ENCODE data around the gene WWOX. TPM values are rescaled to one million over a fixed set of nuclear protein-coding genes. Genes with fewer than 3 reads are reported as not detected.

Gene WWOX
- total RNA-seq, 6 donors from 2014 or later, result 18.7 to 167 (median 31.0) TPM

DNA sequence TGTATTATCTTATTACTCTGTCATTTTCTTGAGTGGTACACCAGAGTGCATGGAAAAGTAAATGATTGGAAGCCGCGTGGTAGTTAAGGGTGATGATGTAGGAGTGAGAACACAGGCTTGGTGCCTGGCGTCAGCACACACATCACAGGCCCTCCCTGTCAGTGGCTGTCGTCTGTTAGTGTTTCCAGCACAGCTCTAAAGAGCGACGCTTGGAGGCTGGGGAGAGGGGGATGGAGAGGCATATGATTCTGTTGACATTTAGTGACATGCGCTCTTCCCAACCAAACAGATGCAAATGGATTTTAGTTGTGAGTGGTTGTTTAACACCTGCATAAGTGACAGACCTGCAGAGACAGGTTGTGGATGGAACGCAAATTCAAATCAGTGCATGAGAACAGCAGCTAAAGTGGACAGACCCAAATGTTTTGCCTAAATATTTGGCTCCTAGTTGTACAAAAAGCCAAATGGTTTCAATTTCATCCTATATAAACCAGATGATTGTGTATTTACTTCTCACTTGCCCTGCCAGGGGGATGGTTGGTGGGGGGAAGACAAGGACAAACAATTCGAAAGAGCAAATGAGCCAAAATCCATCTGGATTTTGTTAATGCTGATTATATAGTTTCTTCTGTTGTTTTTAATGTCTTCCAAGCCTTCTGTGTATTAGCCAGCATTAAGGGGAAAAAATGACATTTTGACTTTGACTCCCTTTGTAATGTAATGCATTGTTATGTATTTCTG is 222.3 kb downstream of the WWOX start:
- Histone ChIP-seq H3K9me3 (no peaks in the 10 kb centered on the region), H3K36me3 (no peaks in the 10 kb centered on the region), H3K27ac (no peak overlapping the region), H3K27me3 (no peaks in the 10 kb centered on the region), H3K4me3 (no peak overlapping the region), H3K4me1 (no peaks in the 10 kb centered on the region)
- DNase-seq (no peak), ATAC-seq (ENCODE audit: low FRiP score in 2 of 2) (no peak)
- WGBS, 2 donors, result 83 to 88% methylated on average over 9 of the region's 9 CpGs
- no peak for TF ChIP-seq POLR2A (IDR thresholded peaks at IDR 0.05)
- no peak for TF ChIP-seq POLR2AphosphoS5 (IDR thresholded peaks at IDR 0.05)
- no peak for TF ChIP-seq EP300 (IDR thresholded peaks at IDR 0.05)
- TF ChIP-seq, protein P1, sequence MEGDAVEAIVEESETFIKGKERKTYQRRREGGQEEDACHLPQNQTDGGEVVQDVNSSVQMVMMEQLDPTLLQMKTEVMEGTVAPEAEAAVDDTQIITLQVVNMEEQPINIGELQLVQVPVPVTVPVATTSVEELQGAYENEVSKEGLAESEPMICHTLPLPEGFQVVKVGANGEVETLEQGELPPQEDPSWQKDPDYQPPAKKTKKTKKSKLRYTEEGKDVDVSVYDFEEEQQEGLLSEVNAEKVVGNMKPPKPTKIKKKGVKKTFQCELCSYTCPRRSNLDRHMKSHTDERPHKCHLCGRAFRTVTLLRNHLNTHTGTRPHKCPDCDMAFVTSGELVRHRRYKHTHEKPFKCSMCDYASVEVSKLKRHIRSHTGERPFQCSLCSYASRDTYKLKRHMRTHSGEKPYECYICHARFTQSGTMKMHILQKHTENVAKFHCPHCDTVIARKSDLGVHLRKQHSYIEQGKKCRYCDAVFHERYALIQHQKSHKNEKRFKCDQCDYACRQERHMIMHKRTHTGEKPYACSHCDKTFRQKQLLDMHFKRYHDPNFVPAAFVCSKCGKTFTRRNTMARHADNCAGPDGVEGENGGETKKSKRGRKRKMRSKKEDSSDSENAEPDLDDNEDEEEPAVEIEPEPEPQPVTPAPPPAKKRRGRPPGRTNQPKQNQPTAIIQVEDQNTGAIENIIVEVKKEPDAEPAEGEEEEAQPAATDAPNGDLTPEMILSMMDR (IDR thresholded peaks at IDR 0.05), result no peak

DNA sequence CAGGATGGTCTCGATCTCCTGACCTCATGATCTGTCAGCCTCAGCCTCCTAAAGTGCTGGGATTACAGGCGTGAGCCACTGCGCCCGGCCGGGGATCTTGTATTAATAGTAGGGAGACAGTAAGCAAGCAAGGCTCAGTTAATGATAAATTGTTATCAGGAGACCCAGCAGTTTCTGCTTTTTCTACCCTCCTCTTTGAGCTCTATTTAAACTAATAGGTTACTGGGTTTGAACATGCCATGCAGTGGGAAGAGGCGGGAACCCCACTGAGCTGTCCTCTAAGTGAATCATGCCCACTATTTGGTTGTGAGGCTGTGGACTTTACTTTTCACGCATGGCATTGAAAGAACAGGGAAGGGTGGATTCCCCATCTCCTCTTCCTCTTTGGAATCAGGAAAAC is 223.9 kb downstream of the WWOX start:
- Histone ChIP-seq H3K4me1 (no peaks in the 10 kb centered on the region), H3K27ac (no peak overlapping the region), H3K9me3 (no peaks in the 10 kb centered on the region), H3K27me3 (no peaks in the 10 kb centered on the region), H3K36me3 (no peaks in the 10 kb centered on the region), H3K4me3 (no peak overlapping the region)
- peak in 1 of 2 donors; percentile 19 for DNase-seq
- no peak for ATAC-seq (ENCODE audit: low FRiP score in 2 of 2)
- TF ChIP-seq POLR2AphosphoS5 (IDR thresholded peaks at IDR 0.05) (no peak), POLR2A (IDR thresholded peaks at IDR 0.05) (no peak), EP300 (IDR thresholded peaks at IDR 0.05) (no peak)
- TF ChIP-seq, protein P1 (IDR thresholded peaks at IDR 0.05), result no peak
- WGBS, 2 donors, result 77 to 94% methylated on average over 7 of the region's 7 CpGs

DNA sequence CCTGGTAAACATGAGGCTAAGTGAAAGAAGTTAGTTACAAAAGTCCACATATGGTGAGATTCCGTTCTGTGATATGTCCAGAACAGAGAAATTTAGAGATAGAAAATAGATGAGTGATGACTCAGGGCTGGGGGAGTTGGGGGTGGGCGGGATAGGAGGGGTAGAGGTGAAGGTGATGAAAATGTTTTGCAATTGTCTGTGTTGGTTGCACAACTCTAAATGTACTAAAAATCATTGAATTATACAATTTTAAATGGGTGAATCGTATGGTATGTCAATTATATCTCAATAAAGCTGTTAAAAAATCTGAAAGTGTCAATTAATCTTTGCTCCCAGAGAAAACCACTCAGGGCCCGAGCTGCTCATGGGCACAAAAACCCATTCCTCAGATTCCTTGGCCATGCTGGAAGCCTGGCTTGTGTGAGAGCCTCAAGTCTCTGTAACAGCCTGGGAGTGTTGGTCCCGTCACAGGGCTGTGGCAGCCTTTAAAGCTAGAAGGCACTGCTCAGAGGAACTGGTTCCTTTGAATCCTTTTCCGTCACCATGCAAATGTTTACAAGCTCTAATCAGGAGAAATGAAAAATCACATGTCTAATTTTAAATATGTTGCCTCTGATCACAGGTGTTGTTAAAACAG is 225.3 kb downstream of the WWOX start:
- 73 to 83% methylated on average over 5 to 6 of the region's 6 CpGs for WGBS, 2 donors
- H3K4me1 ChIP-seq, result no peaks in the 10 kb centered on the region
- no peaks in the 10 kb centered on the region for H3K27me3 ChIP-seq
- no peaks in the 10 kb centered on the region for H3K9me3 ChIP-seq
- DNase-seq, result no peak
- no peak overlapping the region for H3K27ac ChIP-seq
- no peak overlapping the region for H3K4me3 ChIP-seq
- no peaks in the 10 kb centered on the region for H3K36me3 ChIP-seq
- ATAC-seq (ENCODE audit: low FRiP score in 2 of 2), result no peak
- TF ChIP-seq EP300 (IDR thresholded peaks at IDR 0.05) (no peak), POLR2AphosphoS5 (IDR thresholded peaks at IDR 0.05) (no peak), POLR2A (IDR thresholded peaks at IDR 0.05) (no peak)
- TF ChIP-seq, protein P1 (IDR thresholded peaks at IDR 0.05), result no peak

DNA sequence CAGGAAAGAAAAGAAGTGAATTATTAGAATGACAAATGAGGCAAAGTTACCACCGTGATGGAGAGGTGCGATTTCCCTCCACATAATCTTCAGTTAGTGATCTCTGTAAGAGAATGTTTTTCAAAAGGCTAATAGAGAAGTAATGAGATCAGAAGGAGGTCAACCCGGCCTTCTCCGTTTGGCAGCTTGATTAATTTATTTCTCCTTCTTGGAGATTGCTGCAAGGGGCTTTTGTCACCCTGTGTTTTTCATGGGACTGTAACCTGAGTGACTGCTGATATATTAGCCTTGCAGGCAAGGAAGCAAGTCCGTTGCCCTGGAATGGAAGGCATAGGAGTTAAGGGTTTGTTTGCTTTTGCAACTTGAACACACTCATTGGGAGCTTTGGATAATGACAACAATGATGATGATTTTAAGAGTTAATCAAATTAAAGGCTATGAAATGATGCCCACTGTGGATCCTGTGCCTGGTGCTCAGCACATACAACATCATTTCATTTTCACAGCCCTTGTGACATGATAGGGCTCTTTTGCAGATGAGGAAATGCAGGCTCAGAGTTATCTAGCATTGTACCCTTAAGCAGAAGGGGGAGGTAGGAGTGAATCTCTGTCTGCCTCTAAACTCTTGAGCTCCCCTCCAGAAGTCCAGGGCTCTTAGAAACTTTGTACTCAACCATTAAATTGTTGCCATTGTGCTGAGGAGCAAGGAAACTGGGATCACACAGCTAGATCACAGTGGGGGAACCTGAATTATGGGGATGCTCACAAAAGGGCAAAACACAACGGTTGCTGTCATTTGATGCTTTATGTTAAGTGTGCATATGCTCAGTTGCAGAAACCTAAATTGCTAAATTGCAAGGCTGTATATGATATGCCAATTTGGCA is 226.3 kb downstream of the WWOX start:
- no peaks in the 10 kb centered on the region for H3K36me3 ChIP-seq
- TF ChIP-seq POLR2AphosphoS5 (IDR thresholded peaks at IDR 0.05) (no peak), POLR2A (IDR thresholded peaks at IDR 0.05) (no peak), EP300 (IDR thresholded peaks at IDR 0.05) (no peak)
- TF ChIP-seq, protein P1 (IDR thresholded peaks at IDR 0.05), result no peak
- 42 to 62% methylated on average over 6 of the region's 6 CpGs for WGBS, 2 donors
- no peaks in the 10 kb centered on the region for H3K27me3 ChIP-seq
- DNase-seq, result no peak
- no peak for ATAC-seq (ENCODE audit: low FRiP score in 2 of 2)
- H3K4me3 ChIP-seq, result no peak overlapping the region
- no peaks in the 10 kb centered on the region for H3K9me3 ChIP-seq
- no peaks in the 10 kb centered on the region for H3K4me1 ChIP-seq
- no peak overlapping the region for H3K27ac ChIP-seq
